GM21825 (cell line): ENCODE measurements around the gene ZNF883.

Experiments used
- ATAC-seq: cut with Tn5 transposase; IDR thresholded peaks from one replicate; pipeline ENCODE4 v1.9.1; 2021; ENCODE audit warnings: mild to moderate bottlenecking, moderate library complexity; ENCODE audit not compliant: unreplicated experiment

The ZNF883 gene

GRCh38 chr9:112921549-112921948, 90.4 kb downstream of the ZNF883 start:
- ATAC-seq, result no peak

- no peak for ATAC-seq
These were observed 94.0 kb downstream of the ZNF883 start for GRCh38 chr9:112917987-112918362.

GRCh38 chr9:112917047-112917986, 94.7 kb downstream of the ZNF883 start:
- no peak for ATAC-seq

- ATAC-seq, result no peak
These were observed 97.5 kb downstream of the ZNF883 start for GRCh38 chr9:112914524-112914923.

GRCh38 chr9:112913326-112913725, 98.7 kb downstream of the ZNF883 start:
- ATAC-seq, result no peak

GRCh38 chr9:112912636-112913035, 99.4 kb downstream of the ZNF883 start:
- ATAC-seq, result no peak

- no peak for ATAC-seq
These were observed 100.3 kb downstream of the ZNF883 start for GRCh38 chr9:112911736-112912135.
